ENCODE results near the gene ATP2B3.

DNA sequence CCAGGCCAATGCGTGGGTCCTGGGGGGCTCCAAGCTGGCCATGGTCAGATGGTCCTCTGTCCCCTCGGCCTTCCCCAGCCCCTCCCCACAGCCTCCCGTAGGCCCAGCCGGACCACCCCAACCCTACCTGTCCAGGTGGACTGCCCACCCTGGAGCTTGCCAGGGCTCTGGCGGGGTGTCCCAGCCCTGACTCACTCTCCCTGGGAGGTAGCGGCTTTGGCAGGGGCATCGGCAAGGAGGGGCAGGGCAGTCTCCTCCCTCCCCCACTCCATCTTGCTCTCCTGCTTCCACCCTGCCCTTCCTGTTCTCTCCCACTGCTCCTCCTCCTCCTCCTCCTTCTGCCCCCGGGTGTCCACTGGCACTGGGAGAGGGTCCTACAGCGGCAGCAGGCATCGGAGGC is 15.3 kb upstream of the ATP2B3 start:
- TF ChIP-seq, protein P1, sequence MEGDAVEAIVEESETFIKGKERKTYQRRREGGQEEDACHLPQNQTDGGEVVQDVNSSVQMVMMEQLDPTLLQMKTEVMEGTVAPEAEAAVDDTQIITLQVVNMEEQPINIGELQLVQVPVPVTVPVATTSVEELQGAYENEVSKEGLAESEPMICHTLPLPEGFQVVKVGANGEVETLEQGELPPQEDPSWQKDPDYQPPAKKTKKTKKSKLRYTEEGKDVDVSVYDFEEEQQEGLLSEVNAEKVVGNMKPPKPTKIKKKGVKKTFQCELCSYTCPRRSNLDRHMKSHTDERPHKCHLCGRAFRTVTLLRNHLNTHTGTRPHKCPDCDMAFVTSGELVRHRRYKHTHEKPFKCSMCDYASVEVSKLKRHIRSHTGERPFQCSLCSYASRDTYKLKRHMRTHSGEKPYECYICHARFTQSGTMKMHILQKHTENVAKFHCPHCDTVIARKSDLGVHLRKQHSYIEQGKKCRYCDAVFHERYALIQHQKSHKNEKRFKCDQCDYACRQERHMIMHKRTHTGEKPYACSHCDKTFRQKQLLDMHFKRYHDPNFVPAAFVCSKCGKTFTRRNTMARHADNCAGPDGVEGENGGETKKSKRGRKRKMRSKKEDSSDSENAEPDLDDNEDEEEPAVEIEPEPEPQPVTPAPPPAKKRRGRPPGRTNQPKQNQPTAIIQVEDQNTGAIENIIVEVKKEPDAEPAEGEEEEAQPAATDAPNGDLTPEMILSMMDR (IDR thresholded peaks at IDR 0.05): no peak
- no peak for TF ChIP-seq POLR2A (IDR thresholded peaks at IDR 0.05)
